ENCODE results near the gene LACTBL1. TPM values are rescaled to one million over a fixed set of nuclear protein-coding genes. Genes with fewer than 3 reads are reported as not detected.
"Not testable (repeated sequence)": the region's sequence is repeated elsewhere in the genome, so short reads cannot be mapped to it uniquely, and the experiment has no call there.

The LACTBL1 gene
- total and polyA plus RNA-seq, 2 experiments from 2014 or later = not detected

DNA sequence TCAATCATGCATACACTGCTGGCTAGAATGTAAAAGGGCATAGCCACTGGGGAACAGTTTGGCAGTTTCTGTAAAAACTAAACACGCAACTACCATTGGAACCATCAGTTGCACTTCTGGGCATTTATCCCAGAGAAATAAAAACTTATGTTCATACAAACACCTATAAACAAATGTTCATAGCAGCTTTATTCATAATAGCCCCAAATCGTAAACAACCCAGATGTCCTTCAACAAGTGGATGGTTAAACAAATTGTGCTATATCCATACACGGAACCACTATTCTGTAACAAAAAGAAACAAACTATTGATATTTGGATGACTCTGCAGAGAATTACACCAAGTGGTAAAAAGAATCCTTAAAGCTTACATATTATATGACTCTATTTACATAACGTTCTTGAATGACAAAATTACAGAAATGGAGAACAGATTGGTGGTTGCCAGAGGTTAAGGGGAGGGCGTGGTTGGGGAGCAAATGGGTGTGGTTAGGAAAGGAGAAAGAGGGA lies 22.8 kb downstream of the LACTBL1 start (continued):
- TF ChIP-seq CREB1 (CRISPR knock-in tag; IDR thresholded peaks at IDR 0.05; ENCODE audit: low read depth) = no peak
- TF ChIP-seq JUNB (IDR thresholded peaks at IDR 0.05; ENCODE audit: unreplicated experiment) = no peak

DNA sequence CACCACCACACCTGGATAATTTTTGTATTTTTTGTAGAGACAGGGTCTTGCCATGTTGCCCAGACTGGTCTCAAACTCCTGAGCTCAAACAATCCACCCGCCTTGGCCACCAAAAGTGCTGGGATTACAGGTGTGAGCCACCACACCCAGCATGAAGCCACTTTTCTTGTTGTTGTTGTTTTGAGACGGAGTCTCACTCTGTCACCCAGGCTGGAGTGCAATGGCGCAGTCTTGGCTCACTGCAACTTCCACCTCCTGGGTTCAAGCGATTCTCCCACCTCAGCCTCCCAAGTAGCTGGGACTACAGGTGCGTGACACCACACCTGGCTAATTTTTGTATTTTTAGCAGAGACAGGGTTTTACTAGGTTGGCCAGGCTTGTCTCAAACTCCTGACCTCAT lies 27.5 kb downstream of the LACTBL1 start:
- not testable (repeated sequence) for H3K36me3 Mint-ChIP-seq (ENCODE audit: low read depth); H3K4me3 Mint-ChIP-seq; ATAC-seq; DNase-seq (ENCODE audit: low spot score); H3K4me1 ChIP-seq (ENCODE audit: insufficient read depth); H3K27me3 ChIP-seq (ENCODE audit: insufficient read depth); H4K20me1 ChIP-seq (replicated peaks; ENCODE audit: insufficient read depth); H3K79me2 ChIP-seq (replicated peaks; ENCODE audit: insufficient read depth); H3K4me2 ChIP-seq; H3K4me3 ChIP-seq; H3K9me2 ChIP-seq (ENCODE audit: insufficient read depth); H3K27me3 Mint-ChIP-seq (ENCODE audit: insufficient read depth, low read depth, poor library complexity); H3K4me1 Mint-ChIP-seq; H3K27ac ChIP-seq (ENCODE audit: low read depth); H3F3A ChIP-seq (replicated peaks; ENCODE audit: low read depth); H3K27ac Mint-ChIP-seq; H2AFZ ChIP-seq; H3K36me3 ChIP-seq (ENCODE audit: insufficient read depth)
- peaks cover 10% of the 10 kb centered on the region; the same call in 1 of the 3 replicates for H3K9me3 Mint-ChIP-seq

DNA sequence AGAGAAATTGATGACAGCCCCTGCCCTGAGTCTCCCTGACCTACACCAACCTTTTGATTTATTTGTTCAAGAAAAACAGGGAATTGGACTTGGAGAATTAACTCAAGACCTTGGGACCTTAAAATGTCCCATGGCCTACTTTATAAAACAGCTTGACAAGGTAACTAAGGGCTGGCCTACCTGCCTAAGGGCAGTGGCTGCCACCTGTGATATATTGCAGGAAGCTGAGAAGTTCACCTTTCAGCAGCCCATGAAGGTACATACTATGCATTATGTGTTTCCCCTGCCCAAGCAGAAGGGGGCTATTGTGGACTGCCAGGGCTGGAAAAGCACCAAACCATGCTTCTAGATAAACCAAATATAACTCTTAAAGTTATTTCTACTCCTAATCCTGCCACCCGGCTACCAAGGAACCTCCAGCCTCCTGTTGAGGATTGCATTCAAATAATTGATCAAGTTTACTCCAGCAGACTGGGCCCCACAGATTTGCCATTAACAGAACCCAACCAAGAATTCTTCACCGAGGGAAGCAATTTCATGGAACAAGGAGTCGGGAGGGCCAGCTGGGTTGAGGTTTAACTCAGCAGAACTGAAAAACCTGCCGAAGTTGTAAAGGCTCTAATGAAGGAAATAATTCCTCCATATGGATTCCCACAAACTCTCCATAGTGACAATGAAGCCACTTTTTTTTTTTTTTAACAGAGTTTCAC lies 28.2 kb downstream of the LACTBL1 start:
- H3K27ac ChIP-seq (ENCODE audit: low read depth) = no peak overlapping the region
- no peaks in the 10 kb centered on the region for H3K9me2 ChIP-seq (ENCODE audit: insufficient read depth)
- H3F3A ChIP-seq (replicated peaks; ENCODE audit: low read depth) = no peaks in the 10 kb centered on the region
- no peaks in the 10 kb centered on the region for H4K20me1 ChIP-seq (replicated peaks; ENCODE audit: insufficient read depth)
- no peaks in the 10 kb centered on the region for H3K36me3 Mint-ChIP-seq (ENCODE audit: low read depth)
- no peak overlapping the region for H3K27ac Mint-ChIP-seq
- no peaks in the 10 kb centered on the region for H3K4me1 Mint-ChIP-seq
- ATAC-seq (no peak), DNase-seq (ENCODE audit: low spot score) (no peak)
- no peaks in the 10 kb centered on the region for H3K27me3 ChIP-seq (ENCODE audit: insufficient read depth)
- peaks cover 3% of the 10 kb centered on the region for H3K27me3 Mint-ChIP-seq (ENCODE audit: insufficient read depth, low read depth, poor library complexity)
- H2AFZ ChIP-seq = no peak overlapping the region
- H3K9me3 Mint-ChIP-seq = peaks cover 14% of the 10 kb centered on the region; the same call in 2 of the 3 replicates
- no peaks in the 10 kb centered on the region for H3K4me1 ChIP-seq (ENCODE audit: insufficient read depth)
- H3K4me2 ChIP-seq = no peak overlapping the region
- no peak overlapping the region for H3K4me3 Mint-ChIP-seq
- H3K4me3 ChIP-seq = no peak overlapping the region
- no peaks in the 10 kb centered on the region for H3K79me2 ChIP-seq (replicated peaks; ENCODE audit: insufficient read depth)
- H3K36me3 ChIP-seq (ENCODE audit: insufficient read depth) = no peaks in the 10 kb centered on the region
- TF ChIP-seq CREB1 (CRISPR knock-in tag; IDR thresholded peaks at IDR 0.05; ENCODE audit: low read depth) (no peak), JUNB (IDR thresholded peaks at IDR 0.05; ENCODE audit: unreplicated experiment) (no peak), STAT1 (IDR thresholded peaks at IDR 0.05; ENCODE audit: unreplicated experiment) (no peak), ZNF462 (CRISPR knock-in tag; IDR thresholded peaks at IDR 0.05) (no peak), POLR2AphosphoS5 (IDR thresholded peaks at IDR 0.05; ENCODE audit: low read depth) (no peak), EZH2phosphoT487 (IDR thresholded peaks at IDR 0.05; ENCODE audit: unreplicated experiment) (no peak)
- TF ChIP-seq, protein P1, sequence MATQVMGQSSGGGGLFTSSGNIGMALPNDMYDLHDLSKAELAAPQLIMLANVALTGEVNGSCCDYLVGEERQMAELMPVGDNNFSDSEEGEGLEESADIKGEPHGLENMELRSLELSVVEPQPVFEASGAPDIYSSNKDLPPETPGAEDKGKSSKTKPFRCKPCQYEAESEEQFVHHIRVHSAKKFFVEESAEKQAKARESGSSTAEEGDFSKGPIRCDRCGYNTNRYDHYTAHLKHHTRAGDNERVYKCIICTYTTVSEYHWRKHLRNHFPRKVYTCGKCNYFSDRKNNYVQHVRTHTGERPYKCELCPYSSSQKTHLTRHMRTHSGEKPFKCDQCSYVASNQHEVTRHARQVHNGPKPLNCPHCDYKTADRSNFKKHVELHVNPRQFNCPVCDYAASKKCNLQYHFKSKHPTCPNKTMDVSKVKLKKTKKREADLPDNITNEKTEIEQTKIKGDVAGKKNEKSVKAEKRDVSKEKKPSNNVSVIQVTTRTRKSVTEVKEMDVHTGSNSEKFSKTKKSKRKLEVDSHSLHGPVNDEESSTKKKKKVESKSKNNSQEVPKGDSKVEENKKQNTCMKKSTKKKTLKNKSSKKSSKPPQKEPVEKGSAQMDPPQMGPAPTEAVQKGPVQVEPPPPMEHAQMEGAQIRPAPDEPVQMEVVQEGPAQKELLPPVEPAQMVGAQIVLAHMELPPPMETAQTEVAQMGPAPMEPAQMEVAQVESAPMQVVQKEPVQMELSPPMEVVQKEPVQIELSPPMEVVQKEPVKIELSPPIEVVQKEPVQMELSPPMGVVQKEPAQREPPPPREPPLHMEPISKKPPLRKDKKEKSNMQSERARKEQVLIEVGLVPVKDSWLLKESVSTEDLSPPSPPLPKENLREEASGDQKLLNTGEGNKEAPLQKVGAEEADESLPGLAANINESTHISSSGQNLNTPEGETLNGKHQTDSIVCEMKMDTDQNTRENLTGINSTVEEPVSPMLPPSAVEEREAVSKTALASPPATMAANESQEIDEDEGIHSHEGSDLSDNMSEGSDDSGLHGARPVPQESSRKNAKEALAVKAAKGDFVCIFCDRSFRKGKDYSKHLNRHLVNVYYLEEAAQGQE (IDR thresholded peaks at IDR 0.05; ENCODE audit: unreplicated experiment) = no peak
